22Rv1 (cell line): ENCODE results near the gene CFAP161.

ENCODE experiments used
- CTCF ChIP-seq: fragments of 450-650 bp; IDR thresholded peaks from 2 replicates; pipeline ENCODE4 v1.5.1; 2017; ENCODE audit warnings: mild to moderate bottlenecking
- ZFX ChIP-seq: fragments of 450-650 bp; IDR thresholded peaks from 2 replicates; pipeline ENCODE4 v1.6.1; 2017; ENCODE audit warnings: antibody characterized with exemption, borderline replicate concordance

- TF ChIP-seq CTCF (no peak), ZFX (no peak)
These were observed 31.9 kb upstream of the CFAP161 start for GRCh38 chr15:81101894-81102815.
